ENCODE data around the gene RFC5.
"Not testable (repeated sequence)": the region's sequence is repeated elsewhere in the genome, so short reads cannot be mapped to it uniquely, and the experiment has no call there.

The RFC5 gene

GRCh38 chr12:118052324-118053070 lies 36.0 kb downstream of the RFC5 start:
- DNase-seq (ENCODE audit: low read depth) = no peak

- no peak for DNase-seq (ENCODE audit: low read depth)
These were observed 36.8 kb downstream of the RFC5 start for GRCh38 chr12:118053071-118053985.

GRCh38 chr12:118055144-118055557 lies 38.6 kb downstream of the RFC5 start:
- no peak for DNase-seq (ENCODE audit: low read depth)

DNA sequence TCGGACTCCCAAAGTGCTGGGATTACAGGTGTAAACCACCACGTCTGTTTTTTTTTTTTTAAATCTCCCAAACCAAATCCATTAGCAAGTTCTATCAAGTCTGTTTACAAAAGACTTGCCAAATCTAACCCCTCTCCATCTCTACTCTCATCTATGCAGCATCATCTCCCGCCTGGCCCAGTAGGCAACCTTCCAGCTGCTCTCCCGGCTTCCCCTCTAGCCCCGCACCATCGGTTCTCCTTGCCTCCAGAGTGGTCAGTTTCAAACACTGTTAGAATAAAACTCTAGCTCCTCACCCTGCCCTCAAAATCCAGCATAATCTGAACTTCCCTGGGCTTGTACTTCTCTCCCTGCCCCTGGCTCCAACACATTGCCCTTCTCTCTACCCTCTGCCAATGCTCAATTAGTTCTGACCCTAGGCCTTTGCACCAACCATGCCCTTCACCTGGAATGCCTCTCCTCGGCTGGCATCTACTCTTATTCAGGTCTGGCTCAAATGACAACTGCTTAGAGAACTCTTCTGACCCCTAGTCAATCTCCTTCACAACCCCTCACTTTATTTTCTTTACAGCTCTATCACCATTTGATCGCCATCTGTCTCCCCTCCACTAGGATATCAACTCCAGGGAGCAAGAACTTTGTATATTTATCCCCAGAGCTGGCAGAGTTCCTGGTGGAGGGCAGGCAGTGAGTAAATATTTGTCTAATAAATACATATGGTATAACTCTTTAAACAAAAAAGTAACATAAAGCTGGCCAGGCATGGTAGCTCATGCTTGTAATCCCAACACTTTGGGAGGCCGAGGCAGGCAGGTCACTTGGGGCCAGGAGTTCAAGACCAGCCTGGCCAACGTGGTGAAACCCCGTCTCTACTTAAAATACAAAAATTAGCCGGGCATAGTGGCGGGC lies 39.6 kb downstream of the RFC5 start:
- no peak for DNase-seq (ENCODE audit: low read depth)

- DNase-seq (ENCODE audit: low read depth) = no peak
These were observed 41.7 kb downstream of the RFC5 start for GRCh38 chr12:118058227-118058626.

DNA sequence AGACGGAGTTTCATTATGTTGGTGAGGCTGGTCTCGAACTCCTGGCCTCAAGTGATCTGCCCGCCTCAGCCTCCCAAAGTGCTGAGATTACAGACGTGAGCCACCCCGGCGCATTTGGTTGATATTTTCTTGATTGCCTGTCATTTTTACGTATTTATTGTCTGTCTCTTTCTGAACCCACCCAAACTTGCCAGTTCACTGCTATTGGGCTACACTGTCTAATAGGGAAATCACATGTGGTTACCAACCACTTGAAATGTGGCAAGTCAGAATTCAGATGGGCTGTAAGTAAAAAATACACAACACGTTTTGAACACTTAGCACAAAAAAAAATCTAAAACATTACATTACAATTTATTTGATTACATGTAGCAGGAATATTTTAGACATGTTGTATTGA lies 42.4 kb downstream of the RFC5 start:
- no peak for DNase-seq (ENCODE audit: low read depth)

GRCh38 chr12:118059341-118060191 lies 43.1 kb downstream of the RFC5 start:
- no peak for DNase-seq (ENCODE audit: low read depth)

DNA sequence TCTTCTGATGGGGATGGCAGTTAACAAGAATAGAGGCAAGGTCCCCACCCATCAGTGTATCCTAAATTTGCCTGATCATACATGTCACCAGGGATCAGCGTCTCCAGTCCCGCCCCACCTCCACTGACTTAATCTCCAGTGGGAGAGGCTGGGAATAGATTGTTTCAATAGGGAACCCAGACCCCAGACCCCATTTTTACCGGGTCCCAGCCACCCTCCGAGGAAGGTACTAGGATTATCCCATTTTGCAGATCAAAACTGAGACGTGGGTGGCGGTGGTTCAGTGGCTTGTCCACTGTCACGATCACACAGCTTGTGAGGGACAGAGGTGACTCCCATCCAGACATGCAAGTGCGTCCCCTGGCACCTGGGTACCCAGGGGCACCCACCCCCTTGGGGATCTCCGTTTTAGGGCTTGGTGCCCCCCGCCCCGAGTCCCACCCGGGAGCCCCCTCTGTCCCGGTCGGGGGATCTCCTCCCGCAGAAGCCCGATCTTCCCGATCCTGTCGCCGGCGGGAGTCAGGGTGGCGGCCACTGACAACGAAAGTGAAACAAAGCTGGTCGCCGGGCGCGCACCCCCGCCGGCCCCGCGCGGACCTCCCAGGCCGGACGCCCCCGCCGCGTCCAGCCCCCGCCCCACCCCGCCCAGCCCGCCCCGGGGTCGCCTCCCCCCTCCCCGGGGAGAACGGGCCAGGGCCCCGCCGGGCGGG lies 44.0 kb downstream of the RFC5 start:
- DNase-seq (ENCODE audit: low read depth) = no peak

- no peak for DNase-seq (ENCODE audit: low read depth)
These were observed 44.7 kb downstream of the RFC5 start, which contains the start of gene WSB2 for GRCh38 chr12:118061011-118061872. TSS of gene WSB2 (minus strand) at chr12:118061179. CDS start at chr12:118061048, 131 bp downstream.

DNA sequence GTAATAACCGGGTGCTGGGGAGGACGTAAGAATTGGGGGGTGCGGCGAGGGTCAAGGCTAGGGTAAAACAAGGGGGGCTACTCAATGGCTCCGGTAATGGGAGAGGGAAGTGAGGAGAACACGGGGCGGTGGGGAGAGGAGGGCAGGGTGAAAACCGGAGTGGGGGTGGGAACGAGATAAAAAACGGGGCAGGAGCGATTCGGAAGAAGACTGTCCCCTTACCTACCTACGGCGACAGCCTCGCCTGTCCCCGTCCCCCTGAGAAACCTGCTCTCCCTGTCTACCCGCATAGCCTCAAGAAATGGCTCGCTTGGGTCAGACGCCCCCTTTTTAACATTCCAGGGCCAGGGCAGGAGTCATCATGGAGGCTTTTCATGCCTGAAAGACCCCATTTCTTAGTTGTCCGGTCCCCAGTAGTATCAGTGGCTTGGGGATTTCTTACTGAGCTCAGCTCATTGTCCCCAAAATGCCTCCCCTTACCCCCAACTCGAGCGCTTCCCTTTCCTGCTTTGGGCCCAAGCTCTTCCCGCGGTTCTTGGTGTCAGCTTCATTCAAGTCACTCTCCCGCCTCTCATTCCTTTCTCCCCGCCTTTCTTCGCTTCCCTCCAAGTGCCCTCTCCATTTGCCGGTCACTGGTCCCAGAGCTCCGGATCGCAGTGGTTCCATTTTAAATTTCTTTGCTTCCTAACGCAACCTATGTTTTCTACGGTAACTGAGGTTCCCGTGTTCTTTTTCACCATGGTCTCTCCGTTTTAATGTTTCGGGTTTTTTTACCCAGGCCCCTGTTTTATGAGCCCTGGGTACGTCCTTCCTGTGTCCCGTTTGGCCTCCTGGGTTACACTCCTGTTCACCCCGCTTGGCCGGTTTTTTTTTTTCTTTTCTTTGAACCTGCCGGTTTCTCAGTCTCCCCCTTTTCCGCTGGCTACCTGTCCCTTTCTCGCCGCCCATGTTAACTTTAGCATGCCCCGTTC lies 45.7 kb downstream of the RFC5 start:
- no peak for DNase-seq (ENCODE audit: low read depth)

DNA sequence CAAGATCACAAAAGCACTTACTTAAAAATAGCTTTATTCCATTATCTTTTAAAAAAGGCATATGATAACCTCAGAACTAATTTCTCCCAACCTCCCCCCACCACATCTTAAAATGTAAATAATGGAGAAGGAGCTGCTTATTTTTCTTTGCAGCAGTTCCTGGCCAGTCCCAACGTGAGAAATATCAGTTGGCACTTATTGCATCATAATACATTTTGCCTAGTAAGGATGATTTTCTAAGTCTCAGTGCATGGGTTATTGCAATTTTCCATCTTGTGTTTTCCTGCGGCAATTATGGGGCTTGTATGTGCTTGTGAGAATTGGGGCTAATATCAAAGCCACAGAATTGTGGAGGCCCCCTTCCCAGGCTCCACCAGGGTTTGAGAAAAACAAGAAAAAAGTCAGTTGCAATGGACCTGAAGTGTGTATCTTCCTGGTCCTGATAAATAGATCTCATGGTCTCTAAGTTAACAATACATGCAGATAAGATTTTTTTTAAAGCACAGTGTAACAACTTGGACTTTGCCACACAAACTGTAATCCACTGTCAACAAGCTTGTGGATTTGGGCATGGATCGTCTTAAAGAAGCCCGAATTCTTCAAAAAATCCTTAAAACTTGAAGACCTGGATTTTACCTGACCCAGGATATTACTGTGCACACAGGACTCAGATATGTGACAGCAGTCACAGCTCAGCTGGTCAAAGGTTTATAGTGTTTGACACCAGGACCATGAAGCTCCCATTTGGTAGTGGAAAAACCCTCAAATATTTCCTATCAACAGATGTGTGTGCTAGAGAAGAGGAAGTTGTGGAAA lies 47.3 kb downstream of the RFC5 start:
- no peak for DNase-seq (ENCODE audit: low read depth)

DNA sequence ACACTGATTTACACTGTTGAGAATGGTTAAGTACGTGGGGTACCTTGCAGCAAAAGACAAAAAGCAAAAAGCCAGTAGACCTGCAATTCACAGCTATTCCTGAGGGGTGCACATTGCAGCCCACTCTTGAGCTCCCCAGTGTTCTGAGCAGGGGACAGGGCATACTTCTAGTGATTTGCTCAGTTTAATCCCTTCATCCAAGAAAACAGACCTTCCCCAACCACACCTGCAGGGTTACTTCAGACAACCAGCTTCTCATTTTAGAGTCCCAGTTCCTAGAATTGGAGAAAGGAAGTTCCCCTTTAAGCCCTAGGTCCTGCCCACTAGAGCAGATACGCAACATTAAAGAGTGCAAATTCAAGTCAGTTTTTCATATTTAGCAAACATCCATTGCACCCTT lies 48.1 kb downstream of the RFC5 start:
- DNase-seq (ENCODE audit: low read depth) = no peak

DNA sequence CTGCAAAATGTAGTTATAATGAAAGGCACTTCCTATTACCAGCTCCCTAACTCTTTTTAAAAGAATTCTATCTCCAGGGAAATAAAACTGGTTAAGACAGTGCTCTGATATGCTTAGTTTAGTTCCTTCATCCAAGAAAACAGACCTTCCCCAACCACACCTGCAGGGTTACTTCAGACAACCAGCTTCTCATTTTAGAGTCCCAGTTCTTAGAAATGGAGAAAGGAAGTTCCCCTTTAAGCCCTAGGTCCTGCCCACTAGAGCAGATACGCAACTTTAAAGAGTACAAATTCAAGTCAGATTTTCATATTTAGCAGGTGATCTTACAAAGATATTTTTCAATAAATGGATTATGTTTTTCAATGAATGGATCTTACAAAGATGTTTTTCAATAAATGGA lies 48.9 kb downstream of the RFC5 start:
- no peak for DNase-seq (ENCODE audit: low read depth)

DNA sequence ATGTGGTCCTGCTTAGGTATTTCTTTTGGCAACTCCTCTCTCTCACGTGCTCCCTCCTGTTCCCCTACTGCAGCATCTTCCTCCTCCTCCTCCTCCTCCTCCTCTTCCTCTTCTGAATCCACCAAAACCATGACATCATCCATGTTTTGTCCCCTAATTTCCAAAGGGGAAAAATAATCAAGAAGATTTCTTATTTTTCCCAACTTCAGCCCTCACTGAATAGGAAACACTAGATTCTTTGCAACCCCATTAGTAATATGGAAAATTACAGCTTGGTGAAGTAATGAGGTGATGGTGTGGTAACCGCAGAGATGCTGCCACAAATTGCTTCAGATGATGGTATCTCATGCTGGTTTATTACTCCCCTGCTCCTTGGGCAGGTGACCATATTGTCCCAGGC lies 51.9 kb downstream of the RFC5 start:
- no peak for DNase-seq (ENCODE audit: low read depth)

- DNase-seq (ENCODE audit: low read depth) = no peak
These were observed 54.1 kb downstream of the RFC5 start for GRCh38 chr12:118070650-118071049.

DNA sequence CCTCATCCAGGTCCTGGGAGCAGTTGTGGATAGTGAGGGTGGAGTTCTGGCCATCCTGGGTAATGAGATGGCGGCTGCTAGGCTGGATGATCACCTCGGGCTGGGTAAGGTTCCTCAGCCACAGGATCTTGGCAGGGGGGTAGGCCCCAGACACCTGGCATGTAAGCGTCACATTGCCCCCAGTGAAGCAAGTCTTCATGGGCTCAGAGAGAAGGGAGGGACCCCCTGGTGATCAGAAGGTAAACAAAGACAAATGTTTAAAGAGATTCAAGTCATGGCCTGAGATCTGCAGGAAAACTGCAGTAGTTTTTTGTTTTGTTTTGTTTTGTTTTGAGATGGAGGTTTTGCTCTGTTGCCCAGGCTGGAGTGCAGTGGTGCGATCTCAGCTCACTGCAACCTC lies 57.3 kb downstream of the RFC5 start:
- DNase-seq (ENCODE audit: low read depth) = no peak

DNA sequence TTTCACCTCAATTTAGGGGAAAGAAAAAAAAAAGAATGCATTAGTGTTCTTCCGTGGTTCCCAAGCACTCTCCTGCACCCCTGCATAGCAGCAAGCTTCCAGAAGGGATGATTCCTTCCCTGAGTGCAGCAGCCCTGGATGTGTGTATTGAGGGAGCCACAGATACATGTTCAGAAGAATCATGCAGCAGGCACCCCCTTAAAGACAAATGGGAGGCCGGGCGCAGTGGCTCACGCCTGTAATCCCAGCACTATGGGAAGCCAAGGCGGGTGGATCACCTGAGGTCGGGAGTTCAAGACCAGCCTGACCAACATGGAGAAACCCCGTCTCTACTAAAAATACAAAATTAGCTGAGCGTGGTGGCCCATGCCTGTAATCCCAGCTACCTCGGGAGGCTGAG lies 65.0 kb downstream of the RFC5 start:
- DNase-seq (ENCODE audit: low read depth) = not testable (repeated sequence)

Data from stimulated activated CD8-positive, alpha-beta memory T cell treated with anti-CD3 and anti-CD28 coated beads, Interleukin-7, amount 100 ng/mL, for 24 hours (primary cell).